Gastroesophageal sphincter (tissue), 3 donors: ENCODE results near the gene FZD10.

Source experiments
- CTCF ChIP-seq, 4 experiments: fragments of 200-600 bp in 2 of 4; fragments of 450-650 bp in 2 of 4; sonication (generic) in 1 of 4; IDR thresholded peaks; one replicate each; pipeline ENCODE4 v1.5.1; 2017 to 2019; ENCODE audit warnings: antibody characterized with exemption in 4 of 4, mild to moderate bottlenecking in 2 of 4, moderate library complexity in 2 of 4
- POLR2A ChIP-seq, 2 donors: fragments of 450-650 bp; IDR thresholded peaks; one replicate each; pipeline ENCODE4 v1.6.1; 2017; ENCODE audit warnings: antibody characterized with exemption in 2 of 2, mild to moderate bottlenecking in 2 of 2, moderate library complexity in 1 of 2
- POLR2AphosphoS5 ChIP-seq: sonication (generic); formaldehyde crosslinking; IDR thresholded peaks from one replicate; pipeline ENCODE4 v1.6.1; 2017; ENCODE audit warnings: antibody characterized with exemption

GRCh38 chr12:130179191-130179590 lies 16.9 kb downstream of the FZD10 start:
- no peak for TF ChIP-seq CTCF (IDR thresholded peaks at IDR 0.05)
- TF ChIP-seq POLR2AphosphoS5 = no peak
- no peak for TF ChIP-seq POLR2A (IDR thresholded peaks at IDR 0.05)
